HG02970 (cell line): Measurements from ENCODE around the gene PSMD14.
A peak's percentile ranks its signal among the peaks of the same experiment; 100 is the strongest.
"Not testable (repeated sequence)": the region's sequence is repeated elsewhere in the genome, so short reads cannot be mapped to it uniquely, and the experiment has no call there.

Experiments
- ATAC-seq: cut with Tn5 transposase; IDR thresholded peaks from one replicate; pipeline ENCODE4 v1.9.1; 2021; ENCODE audit warnings: mild to moderate bottlenecking, moderate library complexity, moderate number of reproducible peaks; ENCODE audit not compliant: unreplicated experiment, low FRiP score

PSMD14 gene

DNA sequence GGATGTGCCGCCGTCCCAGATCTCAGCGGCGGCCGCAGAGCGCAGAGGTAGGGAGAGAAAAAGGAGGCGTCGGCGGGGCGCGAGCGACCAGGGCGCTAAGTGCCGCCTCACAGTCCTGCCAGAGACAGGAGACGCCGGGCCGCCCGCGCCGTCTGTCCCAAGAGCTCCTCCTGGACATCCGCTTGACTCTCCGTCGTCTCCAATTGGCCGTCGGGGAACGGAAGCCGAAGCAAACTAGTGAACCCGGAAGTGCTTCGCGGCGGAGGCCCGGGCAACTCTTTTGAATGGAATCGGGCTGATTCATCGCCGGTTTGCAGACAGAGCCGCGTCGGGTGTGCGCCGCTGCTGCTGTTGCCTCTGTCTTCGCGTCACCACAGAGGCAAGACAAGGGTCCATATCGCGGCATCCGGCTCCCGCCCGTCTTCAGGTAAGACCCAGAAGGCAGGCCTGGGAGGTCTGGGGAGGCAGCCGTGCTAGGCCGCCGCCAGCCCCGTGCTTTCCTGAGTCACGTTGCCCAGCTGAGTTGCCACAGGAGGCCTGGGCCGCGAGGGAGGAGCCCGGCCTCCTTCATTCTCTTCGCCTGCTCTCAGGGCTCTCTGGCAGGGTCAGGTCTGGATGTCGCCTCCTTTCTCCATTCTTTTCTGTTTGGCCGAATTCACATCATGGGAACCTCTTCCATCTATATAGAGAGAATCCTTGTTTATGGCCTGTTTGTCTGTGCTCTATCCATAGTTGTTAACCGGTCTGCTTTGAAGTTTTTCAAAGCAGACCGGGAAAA, at the start of gene PSMD14:
Gene PSMD14, plus strand, starts transcription at position 248 of the 778 bp plus-strand sequence. CDS start 10,401 bp downstream, outside the sequence.
- peak; percentile 97 for ATAC-seq

DNA sequence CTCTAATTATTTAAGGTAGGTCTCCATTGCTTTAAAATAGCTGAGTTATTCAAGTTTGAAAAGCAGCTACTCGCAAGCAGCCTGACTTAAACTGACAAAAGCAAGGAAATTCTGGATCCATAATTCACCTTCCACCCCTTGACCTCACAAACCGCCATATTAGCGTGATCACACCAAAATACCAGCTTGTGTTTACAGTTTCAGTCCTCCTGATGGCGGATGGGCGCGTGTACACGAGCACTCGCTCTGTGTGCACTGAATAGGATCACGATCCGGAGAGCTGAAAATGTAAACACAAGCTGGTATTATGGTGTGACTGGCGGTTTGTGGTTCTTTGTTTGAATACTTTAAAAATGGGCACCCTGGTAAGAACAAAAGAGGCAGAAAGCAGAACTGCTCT, 42.4 kb upstream of the PSMD14 start:
- ATAC-seq: no peak

DNA sequence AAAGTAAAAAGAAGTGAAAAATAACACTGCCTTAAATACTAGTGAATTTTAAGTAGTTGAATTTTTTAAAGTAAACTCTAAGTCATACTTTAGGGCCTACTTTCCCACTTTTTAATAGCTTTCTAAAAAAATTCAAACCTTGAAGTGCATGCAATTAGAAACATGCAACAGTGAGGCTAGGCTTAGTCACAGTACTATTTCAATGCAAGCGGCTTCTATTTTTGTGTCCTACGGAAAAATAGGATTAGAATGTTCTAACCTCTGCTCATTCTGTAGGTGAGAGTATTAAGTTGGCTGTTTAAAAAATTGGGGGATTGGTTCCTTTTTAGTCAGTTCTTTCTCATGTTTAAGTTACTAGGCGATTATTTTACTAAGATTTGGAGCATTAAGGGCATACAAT, 39.1 kb upstream of the PSMD14 start:
- ATAC-seq: no peak

DNA sequence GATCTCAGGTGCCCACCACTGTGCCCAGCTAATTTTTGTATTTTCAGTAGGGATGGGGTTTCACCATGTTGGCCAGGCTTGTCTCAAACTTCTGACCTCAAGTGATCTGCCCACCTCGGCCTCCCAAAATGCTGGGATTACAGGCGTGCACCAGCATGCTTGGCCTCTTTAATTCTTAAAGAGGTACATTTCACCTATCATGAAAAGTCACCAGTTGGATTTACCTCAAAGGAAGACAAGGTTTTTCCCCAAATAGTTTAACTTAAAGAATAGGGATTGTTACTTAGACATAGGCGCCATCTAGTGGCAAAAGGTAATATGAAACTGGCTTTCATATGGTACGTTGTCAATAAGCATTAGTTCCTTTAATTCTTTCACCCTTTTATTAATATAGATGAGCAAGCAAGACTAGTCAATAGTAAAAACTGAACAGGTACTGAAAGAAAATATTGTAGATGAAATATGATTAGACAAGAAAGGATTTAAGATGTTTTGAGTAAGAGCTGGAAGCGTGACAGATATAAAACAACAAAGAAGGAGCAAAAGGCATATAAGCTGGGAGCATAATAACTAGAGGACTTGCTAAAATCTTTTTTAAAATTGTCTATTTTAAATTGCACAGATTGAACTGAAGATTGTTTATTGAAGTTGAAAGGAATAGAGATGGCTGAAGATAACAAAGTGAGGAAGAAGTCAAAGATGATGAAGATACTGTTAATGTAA, 35.0 kb upstream of the PSMD14 start:
- ATAC-seq: no peak

DNA sequence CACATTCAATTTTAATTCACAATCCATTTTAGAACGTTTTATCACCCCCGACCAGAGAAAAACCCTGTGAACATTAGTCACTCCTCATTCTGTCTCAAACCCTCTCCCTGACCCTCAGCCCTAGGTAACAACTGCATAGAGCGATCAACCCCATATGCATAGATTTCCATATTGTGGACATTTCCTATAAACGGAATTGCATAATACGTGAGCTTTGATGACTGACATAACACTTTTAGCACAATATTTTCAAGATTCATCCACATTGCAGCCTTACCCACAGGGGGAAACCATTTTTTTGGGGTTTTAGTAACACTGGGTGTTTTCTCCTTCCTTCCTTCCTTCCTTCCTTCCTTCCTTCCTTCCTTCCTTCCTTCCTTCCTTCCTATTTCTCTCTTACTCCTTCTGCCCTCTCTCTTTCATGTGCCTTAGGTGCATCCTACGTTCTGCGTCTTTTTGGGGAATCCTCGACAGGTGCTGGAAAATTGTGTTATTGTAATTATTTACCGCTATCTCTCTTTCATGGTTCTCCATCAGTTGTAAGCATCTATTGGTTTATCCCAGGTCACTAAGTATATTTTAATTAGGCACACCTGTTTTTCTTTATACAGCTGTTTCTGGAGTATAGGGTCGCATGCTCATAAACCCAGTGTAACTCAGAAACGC, 29.5 kb upstream of the PSMD14 start:
- not testable (repeated sequence) for ATAC-seq

DNA sequence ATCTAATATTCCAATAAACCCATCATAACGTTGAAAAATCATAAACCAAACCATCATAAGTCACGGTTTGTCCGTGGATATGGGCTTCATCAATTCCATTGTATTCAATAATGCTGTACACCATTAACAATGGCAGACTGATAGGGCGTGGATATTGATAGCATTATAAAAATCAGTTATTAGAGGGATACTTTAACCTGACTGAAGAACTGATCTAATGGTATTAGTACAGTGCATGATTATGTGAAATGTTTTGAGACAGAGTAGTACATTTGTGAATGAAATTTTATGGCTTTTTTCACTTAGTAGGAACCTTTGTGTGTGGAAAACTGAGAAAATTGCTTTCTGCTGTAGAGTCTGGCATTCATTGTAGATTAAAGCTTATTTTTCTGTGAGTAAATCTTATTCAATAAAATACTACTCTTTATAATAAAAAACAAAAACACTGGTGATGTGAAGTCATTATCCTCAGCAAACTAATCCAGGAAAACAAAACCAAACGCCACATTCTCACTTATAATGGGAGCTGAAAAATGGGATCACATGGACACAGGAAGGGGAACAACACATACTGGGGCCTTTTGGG, 28.9 kb upstream of the PSMD14 start:
- ATAC-seq: not testable (repeated sequence)

DNA sequence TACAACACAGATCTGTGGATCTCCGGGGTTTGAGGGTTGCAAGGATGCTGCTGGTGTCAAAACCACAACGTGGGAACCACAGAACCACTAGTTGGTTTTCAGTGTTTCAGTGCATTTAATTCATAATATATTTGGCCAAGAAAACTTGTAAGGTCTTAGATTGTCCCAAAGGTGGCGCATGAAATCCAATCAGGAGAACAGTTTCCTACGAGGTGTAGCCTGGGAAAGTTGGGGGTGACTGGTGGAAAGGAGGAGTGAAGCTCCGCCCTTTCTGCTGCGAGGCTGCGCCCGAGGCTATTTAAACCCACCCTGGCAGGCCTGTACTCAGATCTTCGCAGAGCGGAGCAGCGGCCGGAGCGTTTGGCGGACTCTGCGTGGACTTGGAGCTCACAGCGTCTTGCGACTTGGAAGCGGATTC, 27.3 kb upstream of the PSMD14 start:
- ATAC-seq: not testable (repeated sequence)

DNA sequence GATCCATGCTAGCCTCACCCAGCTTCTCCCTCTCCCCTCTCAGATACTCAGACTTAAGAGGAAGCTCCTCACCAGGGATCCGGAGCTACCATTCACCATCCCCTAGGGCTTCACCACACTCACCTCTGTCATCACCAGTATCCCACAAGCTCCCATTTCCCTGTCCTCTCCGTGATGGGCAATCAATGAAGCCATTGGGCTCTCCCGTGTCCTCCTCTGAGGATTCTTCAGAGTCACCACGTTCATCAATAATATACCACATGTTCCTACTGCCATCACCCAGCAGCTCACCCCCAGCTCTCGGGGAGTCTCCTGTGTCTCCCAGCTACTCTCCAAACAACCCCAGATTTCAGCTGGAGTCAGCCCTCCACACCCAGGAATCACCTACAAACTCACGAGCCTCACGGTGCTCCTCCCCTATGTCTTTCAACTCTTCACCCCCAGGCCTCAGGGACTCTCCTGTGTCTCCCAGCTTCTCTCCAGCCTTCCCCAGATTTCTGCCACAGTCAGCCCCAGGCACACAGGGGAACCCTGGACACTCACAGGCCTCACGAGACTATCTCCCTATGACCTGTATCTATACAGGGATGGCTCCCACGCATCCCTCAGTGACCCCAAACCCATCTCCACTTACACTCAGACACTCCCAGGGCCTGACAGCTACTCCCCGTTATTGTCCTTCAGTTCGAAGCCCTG, 26.5 kb upstream of the PSMD14 start:
- ATAC-seq: not testable (repeated sequence)

DNA sequence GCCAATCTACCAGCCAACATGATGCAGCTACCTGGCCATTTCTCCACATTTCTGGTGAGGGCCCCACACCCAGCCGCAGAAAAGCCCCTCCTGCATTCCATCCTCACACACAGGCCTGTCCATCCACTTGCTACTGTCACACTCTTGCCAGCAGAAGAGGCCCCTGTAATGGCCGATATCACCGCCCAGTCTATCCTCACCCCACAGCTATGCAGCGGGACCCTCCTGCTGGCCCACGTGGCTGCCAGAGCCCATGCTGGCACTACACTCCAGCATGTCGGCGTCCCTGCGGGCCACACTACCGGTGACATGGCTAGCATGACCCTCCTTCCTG, 25.9 kb upstream of the PSMD14 start:
- ATAC-seq: not testable (repeated sequence)

DNA sequence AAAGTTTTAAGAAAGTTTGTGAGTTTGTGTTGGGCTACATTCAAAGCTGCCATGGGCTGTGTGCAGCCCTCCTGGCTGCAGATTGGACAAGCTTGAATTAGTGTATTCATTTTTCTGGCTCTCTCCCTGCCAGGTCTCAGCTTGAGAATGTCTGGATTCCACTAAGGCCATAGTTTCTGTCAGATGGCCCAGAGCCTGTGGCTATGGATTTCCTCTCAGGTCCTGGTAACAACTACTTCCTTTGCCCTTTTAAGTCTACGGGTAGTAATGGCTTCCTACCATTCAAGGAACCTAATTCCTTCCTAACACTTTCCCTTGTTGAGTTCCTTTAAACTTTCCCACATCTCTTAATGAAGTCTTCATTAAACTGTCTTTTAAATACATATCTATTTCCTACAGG, 24.3 kb upstream of the PSMD14 start:
- no peak for ATAC-seq

DNA sequence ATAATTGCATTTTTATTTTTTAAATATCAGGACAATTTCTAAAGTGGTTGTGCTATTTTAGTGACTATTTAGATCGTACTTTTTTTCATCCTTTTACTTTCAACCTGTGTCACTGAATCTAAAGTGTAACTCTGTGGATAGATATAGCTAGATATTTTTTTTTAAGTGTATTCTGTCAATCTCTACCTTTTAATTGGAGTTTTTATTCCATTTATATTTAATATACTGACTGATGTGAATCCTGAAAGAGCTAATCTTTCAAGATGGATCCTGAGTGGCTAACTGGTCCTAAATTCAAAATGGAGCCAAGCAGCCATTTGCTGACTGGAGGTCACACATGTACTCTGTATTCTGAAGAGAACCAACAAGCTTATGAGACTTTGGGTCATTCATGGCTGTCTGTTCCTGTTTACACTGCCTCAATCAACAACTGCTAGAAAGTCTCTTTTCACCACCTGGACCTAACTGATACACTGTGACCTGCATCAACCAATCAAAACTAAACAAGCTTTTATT, 4.6 kb upstream of the PSMD14 start:
- ATAC-seq: no peak

DNA sequence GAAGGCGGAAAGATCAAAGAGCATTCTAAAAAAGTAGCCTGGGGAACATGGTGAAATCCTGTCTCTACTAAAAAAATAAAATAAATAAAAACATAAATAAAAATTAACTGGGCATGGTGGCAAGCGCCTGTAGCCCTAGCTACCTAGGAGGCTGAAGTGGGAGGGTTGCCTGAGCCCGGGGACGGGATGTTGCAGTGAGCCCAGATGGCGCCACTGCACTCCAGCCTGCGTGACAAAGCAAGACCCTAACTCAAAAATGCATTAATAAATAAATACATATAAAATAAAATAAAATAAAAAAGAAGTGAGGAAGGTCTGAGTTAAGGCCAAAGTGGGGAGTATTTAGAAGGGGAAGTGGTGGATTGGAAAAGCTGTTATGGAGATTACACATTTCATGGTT, 1.3 kb upstream of the PSMD14 start:
- no peak for ATAC-seq

DNA sequence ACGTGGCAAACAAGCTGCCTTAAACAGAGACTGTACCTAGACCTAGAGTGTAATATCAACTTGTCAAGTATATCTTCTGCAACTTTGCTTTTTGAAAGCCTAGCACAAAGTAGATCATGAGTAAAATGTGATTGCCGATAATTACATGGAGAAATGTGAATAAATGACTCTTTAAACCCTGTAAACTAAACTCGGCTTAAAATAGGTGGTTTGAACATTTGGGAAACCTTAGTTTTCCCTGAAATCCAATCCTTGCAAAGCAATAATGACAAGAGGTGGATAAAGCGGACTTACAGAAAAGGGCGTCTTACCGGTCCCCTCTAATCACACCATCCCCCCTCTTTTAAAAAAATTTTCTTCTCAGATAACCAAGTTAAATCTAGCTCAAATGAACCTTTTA, 549 bp upstream of the PSMD14 start:
- ATAC-seq: no peak

DNA sequence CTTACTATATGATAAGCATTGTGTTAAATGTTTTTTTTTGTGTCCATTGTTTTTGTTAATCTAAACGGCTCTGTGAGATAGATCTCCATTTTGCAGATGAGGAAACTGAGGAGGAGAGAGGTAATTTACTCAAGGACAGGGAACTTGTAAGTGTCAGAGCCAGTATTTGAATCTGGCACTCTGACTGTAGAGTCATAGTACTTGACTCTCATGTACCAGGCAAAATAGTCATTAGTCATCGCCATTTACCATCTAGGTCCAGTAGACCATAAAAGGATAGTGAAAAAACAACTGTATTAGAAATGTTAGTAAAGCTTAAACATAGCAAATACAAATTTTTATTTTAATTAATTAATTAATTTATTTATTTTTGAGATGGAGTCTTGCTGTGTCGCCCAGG, 4.8 kb downstream of the PSMD14 start:
- no peak for ATAC-seq

DNA sequence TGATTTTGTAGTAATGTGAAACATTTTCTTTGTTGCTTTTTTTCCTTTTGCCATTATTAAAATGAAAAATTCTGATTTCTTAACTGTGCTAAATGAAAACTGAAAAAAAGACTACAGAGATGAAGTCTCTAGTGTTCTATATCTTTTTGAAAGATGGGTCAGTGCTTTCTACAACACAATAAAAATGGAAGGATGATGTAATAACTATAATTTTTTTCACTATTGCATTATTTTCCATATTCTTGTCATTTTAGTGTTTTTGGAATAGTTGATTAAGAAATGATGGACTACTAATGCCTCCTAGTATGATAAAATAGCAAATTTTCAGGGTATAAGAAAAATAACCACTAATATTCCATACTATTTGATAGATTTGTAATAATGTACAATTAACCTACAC, 7.2 kb downstream of the PSMD14 start:
- no peak for ATAC-seq

DNA sequence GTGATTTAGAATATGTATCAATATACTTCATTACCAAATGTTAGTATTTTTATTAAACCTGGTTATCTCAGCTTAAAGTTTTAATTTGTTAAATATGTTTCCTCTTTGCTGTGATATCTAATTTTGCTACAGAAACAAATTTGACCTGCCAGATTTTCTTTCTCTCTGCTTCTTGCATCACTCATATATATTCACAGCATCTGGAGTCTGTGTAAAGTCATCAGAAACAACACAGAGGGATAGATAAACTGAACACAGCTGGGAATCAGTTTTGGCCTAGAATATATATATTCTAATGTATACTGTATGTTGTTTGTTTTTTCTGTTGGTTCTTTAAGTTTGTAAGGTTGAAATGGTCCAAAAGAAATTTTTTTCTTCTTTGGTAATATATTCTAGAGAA, 8.5 kb downstream of the PSMD14 start:
- ATAC-seq: no peak

DNA sequence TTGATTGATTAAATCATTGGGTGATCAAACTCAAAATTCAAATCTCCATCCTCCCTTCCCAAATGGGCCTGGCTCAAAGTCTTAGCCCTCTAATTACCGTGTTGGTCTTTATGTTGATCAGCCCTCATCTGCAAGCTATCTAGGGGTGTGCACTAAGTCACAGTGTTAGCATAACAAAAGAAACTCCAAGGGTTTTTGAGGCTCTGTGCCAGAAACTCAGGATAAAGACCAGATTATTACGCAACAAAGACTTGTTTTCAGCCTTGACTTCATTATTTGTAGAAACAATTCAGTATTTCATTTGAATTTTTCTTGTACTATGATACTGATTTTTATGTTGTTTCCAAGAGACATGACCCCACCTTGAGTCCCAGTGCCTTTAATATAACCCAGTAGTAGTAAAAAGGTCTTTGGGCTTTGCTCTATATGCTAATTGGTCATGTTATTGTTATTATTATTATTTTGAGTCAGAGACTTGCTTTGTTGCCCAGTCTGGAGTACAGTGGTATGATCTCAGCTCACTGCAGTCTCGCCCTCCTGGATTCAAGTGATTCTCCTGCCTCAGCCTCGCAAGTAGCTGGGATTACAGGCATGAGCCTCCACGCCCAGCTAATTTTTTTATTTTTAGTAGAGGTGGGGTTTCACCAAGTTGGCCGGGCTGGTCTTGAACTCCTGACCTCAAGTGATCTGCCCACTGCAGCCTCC, 13.9 kb downstream of the PSMD14 start:
- no peak for ATAC-seq

DNA sequence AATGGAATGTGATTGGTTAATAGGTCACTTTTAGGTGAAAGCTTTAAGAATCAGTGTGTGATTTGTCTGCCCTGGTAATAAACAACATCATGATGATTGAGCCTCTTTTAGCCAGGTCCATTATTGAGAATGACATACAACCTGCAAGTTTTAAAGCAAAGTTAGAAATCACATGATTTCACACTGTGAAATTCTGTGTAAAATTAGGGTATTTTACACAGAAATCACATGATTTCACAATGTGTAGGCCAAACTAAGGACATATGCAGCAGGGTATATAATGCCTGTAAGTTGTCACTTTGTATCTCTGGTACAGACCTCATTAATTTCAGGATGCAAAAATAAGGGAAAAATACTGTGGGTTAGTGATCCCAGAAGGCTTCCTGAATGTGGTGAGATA, 16.7 kb downstream of the PSMD14 start:
- no peak for ATAC-seq

DNA sequence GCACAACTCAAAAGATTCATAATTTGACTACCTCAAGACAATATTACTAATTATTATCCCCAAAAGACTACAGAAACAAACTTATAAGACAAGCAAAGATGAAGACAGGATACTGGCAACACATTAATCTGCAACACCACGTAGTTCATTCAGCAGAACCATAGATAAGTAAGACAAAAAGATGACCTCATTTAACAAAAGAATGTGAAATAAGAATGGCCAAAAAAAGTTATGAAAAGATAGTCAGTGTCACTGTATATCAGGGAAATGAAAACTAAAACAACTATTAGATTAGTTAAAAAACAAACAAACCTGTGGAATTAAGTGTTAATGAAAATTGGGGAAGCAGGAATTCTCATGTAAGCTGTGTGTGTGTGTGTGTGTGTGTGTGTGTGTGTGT, 19.4 kb downstream of the PSMD14 start:
- no peak for ATAC-seq
